Measurements from ENCODE around the gene TBK1.
A peak's percentile ranks its signal among the peaks of the same experiment; 100 is the strongest.

The TBK1 gene

GRCh38 chr12:64452559-64453329 lies 824 bp downstream of the TBK1 start:
- no peak for DNase-seq (ENCODE audit: low read depth in 2 of 2)

DNA sequence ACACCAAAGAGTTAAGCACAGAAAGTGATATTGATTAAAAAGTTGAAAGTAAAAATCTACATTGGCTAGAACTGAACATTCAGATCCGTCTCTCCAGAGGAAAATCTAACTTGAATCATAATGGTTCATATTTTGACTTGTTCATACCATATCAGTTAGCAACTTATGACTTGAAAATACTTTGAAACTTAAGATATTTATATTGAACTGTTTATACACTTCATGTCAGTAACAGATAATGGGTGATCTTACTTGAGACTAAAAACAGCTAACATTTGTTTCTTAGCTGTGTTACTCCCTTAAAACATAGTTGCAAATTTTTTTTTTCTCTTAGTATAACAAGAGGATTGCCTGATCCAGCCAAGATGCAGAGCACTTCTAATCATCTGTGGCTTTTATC lies 3.6 kb downstream of the TBK1 start:
- no peak for DNase-seq (ENCODE audit: low read depth in 2 of 2)

DNA sequence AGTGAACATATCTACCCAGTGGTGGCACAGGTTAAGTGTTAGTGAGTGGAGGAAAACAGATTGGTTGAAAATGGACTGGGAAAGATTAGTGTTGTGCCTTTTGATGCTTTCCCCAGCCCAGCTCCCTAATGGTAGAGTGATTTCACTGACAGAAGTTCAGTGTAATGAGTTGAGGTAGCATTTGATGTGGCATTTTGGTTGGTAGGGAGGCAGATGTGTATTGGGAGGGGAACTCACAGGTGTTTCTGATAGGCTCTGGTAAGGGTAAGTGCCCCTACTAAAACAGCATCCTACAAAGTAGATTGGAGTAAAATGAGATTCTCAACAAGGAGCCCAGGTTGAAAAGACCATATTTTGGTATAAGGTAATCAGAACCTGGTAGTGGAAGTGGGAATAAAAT lies 4.2 kb downstream of the TBK1 start:
- DNase-seq (ENCODE audit: low read depth in 2 of 2), result no peak

GRCh38 chr12:64457032-64457431 lies 5.1 kb downstream of the TBK1 start:
- peak in 1 of 2 donors; percentile 18 for DNase-seq (ENCODE audit: low read depth in 2 of 2)

DNA sequence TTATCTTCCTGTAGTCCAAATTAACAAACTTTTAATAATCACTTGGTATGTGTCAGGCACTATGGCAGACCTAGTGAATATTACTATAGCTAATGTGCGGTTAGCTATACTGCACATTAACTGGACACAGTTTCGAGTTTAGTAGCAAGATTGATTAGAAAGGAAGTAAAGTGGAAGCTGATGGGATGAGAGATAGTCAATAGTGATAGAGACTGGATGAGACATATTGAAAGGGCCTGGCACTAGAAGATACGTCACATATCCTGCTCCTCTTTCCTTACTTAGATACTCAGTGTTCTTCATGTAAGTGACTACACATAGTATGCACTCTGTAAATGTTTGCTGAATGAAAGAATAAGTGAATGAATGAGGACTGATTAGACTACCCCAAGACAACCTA lies 5.5 kb downstream of the TBK1 start:
- no peak for DNase-seq (ENCODE audit: low read depth in 2 of 2)

DNA sequence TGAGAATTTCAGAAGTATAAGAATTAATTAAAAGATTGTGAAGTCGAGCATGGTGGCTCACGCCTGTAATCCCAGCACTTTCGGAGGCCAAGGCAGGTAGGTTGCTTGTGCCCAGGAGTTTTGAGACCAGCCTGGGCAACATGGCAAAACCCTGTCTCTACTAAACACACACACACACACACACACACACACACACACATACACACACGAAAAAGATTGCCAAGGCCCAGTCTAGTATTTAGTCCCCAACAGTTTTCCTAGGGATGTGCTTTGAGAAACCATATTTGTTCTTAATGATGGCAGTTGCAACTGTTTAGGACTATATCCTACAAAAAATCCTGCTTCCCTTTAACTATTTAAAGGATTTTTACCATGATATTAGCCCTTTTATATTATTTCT lies 6.0 kb downstream of the TBK1 start:
- DNase-seq (ENCODE audit: low read depth in 2 of 2), result no peak

GRCh38 chr12:64459394-64459891 lies 7.5 kb downstream of the TBK1 start:
- no peak for DNase-seq (ENCODE audit: low read depth in 2 of 2)

GRCh38 chr12:64461634-64462414 lies 9.9 kb downstream of the TBK1 start:
- no peak for DNase-seq (ENCODE audit: low read depth in 2 of 2)

GRCh38 chr12:64466178-64466577 lies 14.3 kb downstream of the TBK1 start:
- DNase-seq (ENCODE audit: low read depth in 2 of 2), result no peak

- DNase-seq (ENCODE audit: low read depth in 2 of 2), result no peak
Observed at GRCh38 chr12:64468966-64469365, 17.0 kb downstream of the TBK1 start.

DNA sequence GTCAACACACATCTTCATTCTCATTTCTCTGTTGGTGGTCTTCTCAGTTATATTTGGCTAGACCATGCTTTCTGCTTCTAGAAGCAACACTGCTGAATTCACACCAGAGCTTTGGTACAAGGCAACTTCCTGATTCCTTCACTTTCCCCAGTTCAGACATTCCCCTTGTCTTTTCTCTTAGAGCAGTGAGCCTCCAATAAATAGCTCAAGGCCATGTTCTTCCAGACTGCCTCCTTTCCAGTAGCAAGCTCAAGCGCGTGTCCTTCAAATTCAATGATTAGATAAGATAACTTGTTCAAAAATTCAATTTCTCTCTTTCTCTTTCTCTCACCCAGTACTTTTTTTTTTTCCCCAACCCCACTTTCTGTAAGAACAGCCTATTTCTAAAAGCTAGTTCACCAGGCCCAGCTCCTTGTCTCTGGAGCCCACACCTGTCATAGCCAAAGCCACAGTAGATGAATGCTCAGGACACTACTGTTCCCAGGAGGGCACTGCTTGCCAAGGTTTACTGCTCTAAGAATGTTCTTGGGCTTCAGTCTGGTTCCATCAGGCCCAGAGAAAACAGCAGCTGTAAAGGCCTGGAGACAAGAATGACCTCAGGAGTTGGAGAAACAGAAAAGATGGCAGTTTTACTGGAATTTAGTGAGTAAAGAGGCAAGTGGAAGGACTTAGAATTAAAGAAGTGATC lies 17.7 kb downstream of the TBK1 start:
- DNase-seq (ENCODE audit: low read depth in 2 of 2), result no peak

DNA sequence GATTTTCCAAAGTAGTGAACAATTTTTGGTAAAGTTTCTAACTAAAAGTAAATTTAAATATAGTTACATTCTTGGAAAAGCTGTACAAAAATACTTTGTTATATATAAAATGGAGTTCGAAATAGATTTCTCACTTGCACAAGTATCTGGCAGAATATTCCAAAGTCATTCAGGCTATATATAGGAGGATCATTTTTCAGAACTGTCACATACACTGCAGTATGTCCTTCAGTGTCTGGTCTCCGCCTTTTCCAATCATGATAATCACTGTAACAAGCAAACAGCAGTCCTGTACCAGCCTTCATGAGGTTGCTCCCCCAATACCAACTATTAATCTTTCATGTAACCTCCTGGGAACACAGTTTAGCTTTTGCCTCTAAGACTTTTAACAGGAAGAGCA lies 18.6 kb downstream of the TBK1 start:
- no peak for DNase-seq (ENCODE audit: low read depth in 2 of 2)

- DNase-seq (ENCODE audit: low read depth in 2 of 2), result no peak
Observed at GRCh38 chr12:64473176-64473575, 21.3 kb downstream of the TBK1 start.

- no peak for DNase-seq (ENCODE audit: low read depth in 2 of 2)
Observed at GRCh38 chr12:64475518-64475917, 23.6 kb downstream of the TBK1 start.

DNA sequence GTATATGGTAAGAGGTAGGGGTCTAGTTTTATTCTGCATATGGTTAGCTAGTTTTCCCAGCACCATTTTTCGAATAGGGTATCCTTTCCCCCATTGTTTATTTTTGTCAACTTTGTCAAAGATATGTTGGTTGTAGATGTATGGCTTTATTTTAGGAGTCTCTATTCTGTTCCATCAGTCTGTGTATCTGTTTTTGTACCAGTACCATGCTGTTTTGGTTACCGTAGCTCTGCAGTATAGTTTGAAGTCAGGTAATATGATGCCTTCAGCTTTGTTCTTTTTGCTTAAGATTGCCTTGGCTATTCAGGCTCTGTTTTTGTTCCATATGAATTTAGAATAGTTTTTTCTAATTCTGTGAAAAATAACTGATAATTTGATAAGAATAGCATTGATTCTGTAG lies 24.9 kb downstream of the TBK1 start:
- no peak for DNase-seq (ENCODE audit: low read depth in 2 of 2)

DNA sequence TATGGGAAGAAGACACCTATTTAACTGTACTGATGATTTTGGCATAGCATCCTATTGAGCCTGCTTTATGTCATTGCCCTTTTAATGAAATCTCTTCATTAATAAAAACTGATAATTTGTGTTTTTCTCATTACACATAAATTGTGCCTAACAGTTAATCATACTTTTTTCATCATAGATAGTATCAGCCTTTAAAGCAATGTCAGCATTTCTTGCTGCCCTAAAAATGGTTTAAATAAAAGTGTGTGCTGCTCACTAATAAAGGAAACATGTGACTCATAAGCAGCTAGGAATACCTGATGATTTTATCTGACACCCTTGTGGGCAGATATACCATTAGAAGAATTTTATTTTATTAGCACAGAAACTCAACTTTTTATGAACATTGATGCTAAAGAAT lies 26.7 kb downstream of the TBK1 start:
- no peak for DNase-seq (ENCODE audit: low read depth in 2 of 2)

GRCh38 chr12:64480148-64480547 lies 28.2 kb downstream of the TBK1 start:
- no peak for DNase-seq (ENCODE audit: low read depth in 2 of 2)

GRCh38 chr12:64486657-64487056 lies 34.7 kb downstream of the TBK1 start:
- DNase-seq (ENCODE audit: low read depth in 2 of 2), result no peak

DNA sequence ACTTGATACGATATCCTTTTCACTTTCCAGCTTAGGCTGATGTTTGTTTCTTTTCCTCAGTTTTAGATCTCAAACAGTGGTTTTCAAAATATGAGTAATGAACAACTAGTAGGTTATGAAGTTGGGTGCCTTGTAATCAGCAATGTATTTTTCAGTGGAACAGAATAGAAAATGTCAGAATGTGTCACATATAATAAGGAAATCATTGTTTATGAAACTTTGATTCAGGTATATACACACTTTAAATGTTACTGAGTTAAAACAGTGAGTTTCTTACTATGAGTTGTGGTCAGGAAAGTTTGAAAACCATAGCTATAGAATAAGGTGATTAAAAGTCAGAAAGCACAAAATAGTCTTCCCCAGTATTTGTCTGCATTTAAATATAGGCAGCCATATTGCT lies 39.8 kb downstream of the TBK1 start:
- DNase-seq (ENCODE audit: low read depth in 2 of 2), result no peak

- no peak for DNase-seq (ENCODE audit: low read depth in 2 of 2)
Observed at GRCh38 chr12:64493513-64493912, 41.6 kb downstream of the TBK1 start.

GRCh38 chr12:64494998-64495729 lies 43.2 kb downstream of the TBK1 start:
- DNase-seq (ENCODE audit: low read depth in 2 of 2), result no peak

DNA sequence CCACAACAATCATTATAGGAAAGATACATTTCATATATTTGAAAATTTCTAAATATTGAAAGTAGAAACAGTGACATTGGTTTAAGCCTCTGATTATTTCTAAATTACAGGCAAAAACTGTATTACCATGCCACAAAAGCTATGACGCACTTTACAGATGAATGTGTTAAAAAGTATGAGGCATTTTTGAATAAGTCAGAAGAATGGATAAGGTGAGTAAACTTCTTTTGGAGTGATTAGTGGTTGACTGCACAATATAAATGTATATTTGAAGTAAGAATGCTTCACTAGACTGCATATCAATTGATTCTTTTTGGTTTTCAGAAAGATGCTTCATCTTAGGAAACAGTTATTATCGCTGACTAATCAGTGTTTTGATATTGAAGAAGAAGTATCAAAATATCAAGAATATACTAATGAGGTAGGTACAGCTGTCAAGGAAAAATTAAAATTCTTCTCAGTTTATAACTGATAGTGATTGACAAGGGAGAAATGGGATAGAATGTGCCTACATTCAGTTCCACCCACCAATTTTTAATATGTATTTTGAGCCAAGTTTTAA lies 45.0 kb downstream of the TBK1 start:
- no peak for DNase-seq (ENCODE audit: low read depth in 2 of 2)
